Neural cell (in vitro differentiated cells): ENCODE results near the gene MSH3. TPM values are rescaled to one million over a fixed set of nuclear protein-coding genes. Genes with fewer than 3 reads are reported as not detected.
"Not testable (repeated sequence)": the region's sequence is repeated elsewhere in the genome, so short reads cannot be mapped to it uniquely, and the experiment has no call there.

Experiments used
- H2AFZ ChIP-seq: fragments of 200-600, 300-800 bp; sonication (generic), shearing (Covaris generic); 2 replicates; pipeline ENCODE4 v1.6.0; 2014; ENCODE audit warnings: low read depth, mild to moderate bottlenecking, antibody characterized with exemption, low read length, moderate library complexity
- H3F3A ChIP-seq: fragments of 200-600 bp; shearing (Covaris generic); 2 replicates; pipeline ENCODE4 v1.6.1; 2016; ENCODE audit warnings: mild to moderate bottlenecking, moderate library complexity, mixed read lengths, antibody characterized with exemption, low read length; ENCODE audit not compliant: insufficient read depth, poor library complexity, severe bottlenecking
- H3K27ac ChIP-seq: fragments of 200-600, 300-800 bp; sonication (generic), shearing (Covaris generic); 2 replicates; pipeline ENCODE4 v1.5.1; 2014; ENCODE audit warnings: mild to moderate bottlenecking, low read length, moderate library complexity
- H3K27me3 ChIP-seq: fragments of 300-800, 200-600 bp; sonication (generic), shearing (Covaris generic); 2 replicates; pipeline ENCODE4 v1.6.0; 2014; ENCODE audit warnings: mild to moderate bottlenecking, low read depth, low read length, moderate library complexity; ENCODE audit not compliant: insufficient read depth
- H3K36me3 ChIP-seq: fragments of 300-800, 200-600 bp; sonication (generic), shearing (Covaris generic); 2 replicates; pipeline ENCODE4 v1.5.1; 2014; ENCODE audit warnings: mild to moderate bottlenecking, antibody characterized with exemption, low read length, moderate library complexity; ENCODE audit not compliant: insufficient read depth
- H3K4me2 ChIP-seq: fragments of 300-800, 200-600 bp; sonication (generic), shearing (Covaris generic); 2 replicates; pipeline ENCODE4 v1.6.0; 2014; ENCODE audit warnings: mild to moderate bottlenecking, low read length
- H3K4me3 ChIP-seq: fragments of 300-800, 200-600 bp; sonication (generic), shearing (Covaris generic); 2 replicates; pipeline ENCODE4 v1.5.1; 2014; ENCODE audit warnings: mild to moderate bottlenecking, low read length, moderate library complexity
- H3K79me2 ChIP-seq: fragments of 200-600 bp; shearing (Covaris generic); replicated peaks from 2 replicates; pipeline ENCODE4 v1.6.0; 2014; ENCODE audit warnings: mild to moderate bottlenecking, low read length, moderate library complexity; ENCODE audit not compliant: insufficient read depth
- H3K9ac ChIP-seq: fragments of 300-800, 200-600 bp; sonication (generic), shearing (Covaris generic); 2 replicates; pipeline ENCODE4 v1.6.1; 2016; ENCODE audit warnings: mild to moderate bottlenecking, low read length, mixed read lengths
- H3K9me2 ChIP-seq: fragments of 200-600 bp; shearing (Covaris generic); 2 replicates; pipeline ENCODE4 v1.6.1; 2016; ENCODE audit warnings: mild to moderate bottlenecking, low read length, mixed read lengths; ENCODE audit not compliant: insufficient read depth
- H3K9me3 ChIP-seq: fragments of 200-600, 300-800 bp; sonication (generic), shearing (Covaris generic); 2 replicates; pipeline ENCODE4 v1.6.1; 2016; ENCODE audit warnings: mild to moderate bottlenecking, mixed run types, low read length, moderate library complexity, mixed read lengths
- H4K20me1 ChIP-seq: fragments of 200-600 bp; shearing (Covaris generic); 2 replicates; pipeline ENCODE4 v1.6.1; 2016; ENCODE audit warnings: mild to moderate bottlenecking, mixed run types; ENCODE audit not compliant: insufficient read depth
- EP300 ChIP-seq: fragments of 450-650 bp; conservative IDR thresholded peaks from 2 replicates; pipeline ENCODE4 v1.6.1; 2014; ENCODE audit warnings: antibody characterized with exemption, mild to moderate bottlenecking, moderate library complexity; ENCODE audit not compliant: poor library complexity, severe bottlenecking
- EZH2 ChIP-seq: fragments of 200-600, 300-800 bp; shearing (Covaris generic), sonication (generic); IDR thresholded peaks from 2 replicates; pipeline ENCODE4 v1.6.1; 2014; ENCODE audit warnings: antibody characterized with exemption, low read length, borderline replicate concordance, mild to moderate bottlenecking; ENCODE audit not compliant: insufficient read depth, poor library complexity, severe bottlenecking
- MXI1 ChIP-seq: fragments of 450-650 bp; conservative IDR thresholded peaks from 2 replicates; pipeline ENCODE4 v1.6.1; 2014; ENCODE audit warnings: antibody characterized with exemption, mild to moderate bottlenecking; ENCODE audit not compliant: poor library complexity, severe bottlenecking
- POLR2AphosphoS5 ChIP-seq: IDR thresholded peaks from 2 replicates; pipeline ENCODE4 v1.6.1; 2012
- RAD21 ChIP-seq: fragments of 450-650 bp; conservative IDR thresholded peaks from 2 replicates; pipeline ENCODE4 v1.6.1; 2014; ENCODE audit warnings: antibody characterized with exemption, mild to moderate bottlenecking, moderate library complexity
- SMC3 ChIP-seq: fragments of 450-650 bp; conservative IDR thresholded peaks from 2 replicates; pipeline ENCODE4 v1.6.1; 2014; ENCODE audit warnings: antibody characterized with exemption, mild to moderate bottlenecking, moderate library complexity; ENCODE audit not compliant: poor library complexity
- TAF1 ChIP-seq: IDR thresholded peaks from 2 replicates; pipeline ENCODE4 v1.6.1; 2012; ENCODE audit warnings: low read depth
- polyA plus RNA-seq: library from polyadenylated mRNA; depleted of rRNA; stranded (reverse); fragments of >200 nt; gene quantifications from 2 replicates; pipeline ENCODE4 v1.2.3, GENCODE V29; 2014
- TF ChIP-seq, protein P1 (sequence below): IDR thresholded peaks from 2 replicates; pipeline ENCODE4 v1.6.1; 2012; ENCODE audit warnings: borderline replicate concordance
- TF ChIP-seq, protein P2 (sequence below): fragments of 450-650 bp; IDR thresholded peaks from 2 replicates; pipeline ENCODE4 v1.5.1; 2014; ENCODE audit warnings: antibody characterized with exemption, mild to moderate bottlenecking, moderate library complexity; ENCODE audit not compliant: poor library complexity, severe bottlenecking

MSH3 gene
- polyA plus RNA-seq, 1 donor from 2014 or later = 9.8 TPM

GRCh38 chr5:80895523-80895922 is 241.1 kb downstream of the MSH3 start:
- Histone ChIP-seq H3K36me3 (peaks cover 5% of the 10 kb centered on the region), H3K27me3 (no peaks in the 10 kb centered on the region), H3K9ac (no peak overlapping the region), H3K4me2 (no peak overlapping the region), H3K79me2 (no peaks in the 10 kb centered on the region), H3K9me3 (no peaks in the 10 kb centered on the region), H3K9me2 (no peaks in the 10 kb centered on the region), H4K20me1 (no peaks in the 10 kb centered on the region), H3K4me3 (no peak overlapping the region), H3F3A (no peaks in the 10 kb centered on the region), H3K27ac (no peak overlapping the region), H2AFZ (no peak overlapping the region)
- TF ChIP-seq EP300 (no peak), TAF1 (no peak), EZH2 (no peak), SMC3 (no peak), POLR2AphosphoS5 (no peak), RAD21 (no peak)
- TF ChIP-seq, protein P1, sequence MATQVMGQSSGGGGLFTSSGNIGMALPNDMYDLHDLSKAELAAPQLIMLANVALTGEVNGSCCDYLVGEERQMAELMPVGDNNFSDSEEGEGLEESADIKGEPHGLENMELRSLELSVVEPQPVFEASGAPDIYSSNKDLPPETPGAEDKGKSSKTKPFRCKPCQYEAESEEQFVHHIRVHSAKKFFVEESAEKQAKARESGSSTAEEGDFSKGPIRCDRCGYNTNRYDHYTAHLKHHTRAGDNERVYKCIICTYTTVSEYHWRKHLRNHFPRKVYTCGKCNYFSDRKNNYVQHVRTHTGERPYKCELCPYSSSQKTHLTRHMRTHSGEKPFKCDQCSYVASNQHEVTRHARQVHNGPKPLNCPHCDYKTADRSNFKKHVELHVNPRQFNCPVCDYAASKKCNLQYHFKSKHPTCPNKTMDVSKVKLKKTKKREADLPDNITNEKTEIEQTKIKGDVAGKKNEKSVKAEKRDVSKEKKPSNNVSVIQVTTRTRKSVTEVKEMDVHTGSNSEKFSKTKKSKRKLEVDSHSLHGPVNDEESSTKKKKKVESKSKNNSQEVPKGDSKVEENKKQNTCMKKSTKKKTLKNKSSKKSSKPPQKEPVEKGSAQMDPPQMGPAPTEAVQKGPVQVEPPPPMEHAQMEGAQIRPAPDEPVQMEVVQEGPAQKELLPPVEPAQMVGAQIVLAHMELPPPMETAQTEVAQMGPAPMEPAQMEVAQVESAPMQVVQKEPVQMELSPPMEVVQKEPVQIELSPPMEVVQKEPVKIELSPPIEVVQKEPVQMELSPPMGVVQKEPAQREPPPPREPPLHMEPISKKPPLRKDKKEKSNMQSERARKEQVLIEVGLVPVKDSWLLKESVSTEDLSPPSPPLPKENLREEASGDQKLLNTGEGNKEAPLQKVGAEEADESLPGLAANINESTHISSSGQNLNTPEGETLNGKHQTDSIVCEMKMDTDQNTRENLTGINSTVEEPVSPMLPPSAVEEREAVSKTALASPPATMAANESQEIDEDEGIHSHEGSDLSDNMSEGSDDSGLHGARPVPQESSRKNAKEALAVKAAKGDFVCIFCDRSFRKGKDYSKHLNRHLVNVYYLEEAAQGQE = no peak
- TF ChIP-seq, protein P2, sequence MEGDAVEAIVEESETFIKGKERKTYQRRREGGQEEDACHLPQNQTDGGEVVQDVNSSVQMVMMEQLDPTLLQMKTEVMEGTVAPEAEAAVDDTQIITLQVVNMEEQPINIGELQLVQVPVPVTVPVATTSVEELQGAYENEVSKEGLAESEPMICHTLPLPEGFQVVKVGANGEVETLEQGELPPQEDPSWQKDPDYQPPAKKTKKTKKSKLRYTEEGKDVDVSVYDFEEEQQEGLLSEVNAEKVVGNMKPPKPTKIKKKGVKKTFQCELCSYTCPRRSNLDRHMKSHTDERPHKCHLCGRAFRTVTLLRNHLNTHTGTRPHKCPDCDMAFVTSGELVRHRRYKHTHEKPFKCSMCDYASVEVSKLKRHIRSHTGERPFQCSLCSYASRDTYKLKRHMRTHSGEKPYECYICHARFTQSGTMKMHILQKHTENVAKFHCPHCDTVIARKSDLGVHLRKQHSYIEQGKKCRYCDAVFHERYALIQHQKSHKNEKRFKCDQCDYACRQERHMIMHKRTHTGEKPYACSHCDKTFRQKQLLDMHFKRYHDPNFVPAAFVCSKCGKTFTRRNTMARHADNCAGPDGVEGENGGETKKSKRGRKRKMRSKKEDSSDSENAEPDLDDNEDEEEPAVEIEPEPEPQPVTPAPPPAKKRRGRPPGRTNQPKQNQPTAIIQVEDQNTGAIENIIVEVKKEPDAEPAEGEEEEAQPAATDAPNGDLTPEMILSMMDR = no peak

- H3K4me2 ChIP-seq, H3K79me2 ChIP-seq, H3F3A ChIP-seq, H3K27me3 ChIP-seq, H3K27ac ChIP-seq, H3K36me3 ChIP-seq, H3K9me3 ChIP-seq, H3K4me3 ChIP-seq, H3K9ac ChIP-seq, H3K9me2 ChIP-seq, H4K20me1 ChIP-seq, H2AFZ ChIP-seq: not testable (repeated sequence)
Observed at GRCh38 chr5:80902624-80903023, 248.2 kb downstream of the MSH3 start.

DNA sequence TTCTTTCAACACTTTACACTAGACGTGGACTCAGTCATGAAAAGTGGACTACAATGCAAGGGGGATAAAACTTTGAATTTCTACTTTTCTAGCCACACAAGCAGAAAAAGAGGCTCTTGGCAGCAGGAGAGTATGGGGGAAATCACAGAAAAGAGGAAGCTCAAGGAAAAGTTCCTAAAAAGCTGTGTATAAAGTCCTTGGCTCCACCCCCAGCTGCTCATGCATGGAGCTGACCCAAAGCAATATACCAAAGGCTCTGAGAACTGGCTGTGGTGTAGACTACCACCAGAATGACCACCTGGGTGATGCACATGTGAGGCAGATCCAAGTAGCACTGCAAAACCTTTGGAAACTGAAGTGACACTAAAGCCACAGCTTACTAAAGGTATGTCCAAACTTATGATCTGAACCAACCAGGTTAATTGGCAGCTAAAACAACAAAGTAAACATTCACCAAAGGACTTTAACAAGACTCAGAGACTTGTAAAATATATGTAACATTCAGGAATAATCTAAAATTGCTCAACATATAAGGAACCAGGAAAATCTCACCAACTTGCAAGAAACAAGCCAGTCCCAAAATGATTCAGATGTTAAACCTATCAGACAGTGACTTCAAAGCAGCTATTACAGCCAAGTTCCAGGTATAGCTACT is 250.2 kb downstream of the MSH3 start:
- Histone ChIP-seq H3K36me3 (no peaks in the 10 kb centered on the region), H3K4me3 (no peak overlapping the region), H3K9me3 (no peaks in the 10 kb centered on the region), H3K9me2 (no peaks in the 10 kb centered on the region), H2AFZ (no peak overlapping the region), H4K20me1 (no peaks in the 10 kb centered on the region), H3K9ac (no peak overlapping the region), H3K27ac (no peak overlapping the region), H3K4me2 (no peak overlapping the region), H3K79me2 (no peaks in the 10 kb centered on the region), H3K27me3 (no peaks in the 10 kb centered on the region), H3F3A (no peaks in the 10 kb centered on the region)
- TF ChIP-seq, protein P2 = no peak
- no peak for TF ChIP-seq TAF1
- TF ChIP-seq, protein P1 = no peak
- no peak for TF ChIP-seq SMC3
- no peak for TF ChIP-seq EP300
- no peak for TF ChIP-seq POLR2AphosphoS5
- TF ChIP-seq MXI1 = no peak
- no peak for TF ChIP-seq EZH2
- TF ChIP-seq RAD21 = no peak
